GM20000 (cell line): Measurements from ENCODE around the gene MOCS1.

ENCODE experiments used
- DNase-seq: peaks from one replicate; pipeline ENCODE4 v3.0.0; 2012; ENCODE audit warnings: low spot score
- CTCF ChIP-seq: IDR thresholded peaks from 2 replicates; pipeline ENCODE4 v1.5.1; 2012; ENCODE audit warnings: mild to moderate bottlenecking, control low read depth; ENCODE audit errors: extremely low read depth, missing control alignments

MOCS1 gene

GRCh38 chr6:39923394-39923793 lies 10.9 kb downstream of the MOCS1 start:
- no peak for DNase-seq
- TF ChIP-seq CTCF = no peak

- TF ChIP-seq CTCF = no peak
- DNase-seq = no peak
Measured at GRCh38 chr6:39922821-39923220, 11.4 kb downstream of the MOCS1 start.

GRCh38 chr6:39920157-39920556 lies 14.1 kb downstream of the MOCS1 start:
- TF ChIP-seq CTCF = no peak
- no peak for DNase-seq

- DNase-seq = no peak
- TF ChIP-seq CTCF = no peak
Measured at GRCh38 chr6:39918831-39919230, 15.4 kb downstream of the MOCS1 start.

GRCh38 chr6:39917981-39918380 lies 16.3 kb downstream of the MOCS1 start:
- TF ChIP-seq CTCF = no peak
- no peak for DNase-seq

- no peak for TF ChIP-seq CTCF
- no peak for DNase-seq
Measured at GRCh38 chr6:39917329-39917728, 16.9 kb downstream of the MOCS1 start.

GRCh38 chr6:39915866-39916265 lies 18.4 kb downstream of the MOCS1 start:
- TF ChIP-seq CTCF = no peak
- no peak for DNase-seq
